ENCODE results near the gene TRIM2.

DNA sequence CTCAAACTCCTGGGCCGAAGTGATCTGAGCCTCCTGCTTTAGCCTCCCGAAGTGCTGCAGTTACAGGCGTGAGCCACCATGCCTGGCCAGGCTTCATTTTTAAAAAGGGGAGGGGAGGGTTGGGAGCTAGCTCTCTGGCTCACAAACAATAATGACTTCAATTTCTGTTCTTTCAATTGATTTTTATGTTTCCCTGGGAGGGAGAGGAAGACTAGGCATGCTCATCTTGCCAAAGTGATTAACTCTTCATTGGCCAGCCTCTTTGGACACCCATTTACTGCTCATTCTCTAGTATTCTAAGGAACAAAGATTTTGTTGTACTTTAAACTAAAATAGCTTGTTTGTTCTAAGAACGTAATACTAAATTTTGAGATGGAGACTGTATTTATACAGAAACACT is 43.4 kb upstream of the TRIM2 start:
- TF ChIP-seq, protein P1, sequence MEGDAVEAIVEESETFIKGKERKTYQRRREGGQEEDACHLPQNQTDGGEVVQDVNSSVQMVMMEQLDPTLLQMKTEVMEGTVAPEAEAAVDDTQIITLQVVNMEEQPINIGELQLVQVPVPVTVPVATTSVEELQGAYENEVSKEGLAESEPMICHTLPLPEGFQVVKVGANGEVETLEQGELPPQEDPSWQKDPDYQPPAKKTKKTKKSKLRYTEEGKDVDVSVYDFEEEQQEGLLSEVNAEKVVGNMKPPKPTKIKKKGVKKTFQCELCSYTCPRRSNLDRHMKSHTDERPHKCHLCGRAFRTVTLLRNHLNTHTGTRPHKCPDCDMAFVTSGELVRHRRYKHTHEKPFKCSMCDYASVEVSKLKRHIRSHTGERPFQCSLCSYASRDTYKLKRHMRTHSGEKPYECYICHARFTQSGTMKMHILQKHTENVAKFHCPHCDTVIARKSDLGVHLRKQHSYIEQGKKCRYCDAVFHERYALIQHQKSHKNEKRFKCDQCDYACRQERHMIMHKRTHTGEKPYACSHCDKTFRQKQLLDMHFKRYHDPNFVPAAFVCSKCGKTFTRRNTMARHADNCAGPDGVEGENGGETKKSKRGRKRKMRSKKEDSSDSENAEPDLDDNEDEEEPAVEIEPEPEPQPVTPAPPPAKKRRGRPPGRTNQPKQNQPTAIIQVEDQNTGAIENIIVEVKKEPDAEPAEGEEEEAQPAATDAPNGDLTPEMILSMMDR (IDR thresholded peaks at IDR 0.05; ENCODE audit: low read length): no peak
- no peak for TF ChIP-seq EZH2 (optimal IDR thresholded peaks at IDR 0.05; ENCODE audit: low read depth, low read length)
